GM12878 (cell line): Measurements from ENCODE around the gene ELK4.

ENCODE experiments used
- CTCF ChIP-seq, 3 experiments: IDR thresholded peaks in 2 of 3; conservative IDR thresholded peaks in 1 of 3; 2 replicates each; pipeline ENCODE4 v1.5.1; 2011; ENCODE audit warnings: low read depth in 3 of 3, low read length in 3 of 3, mild to moderate bottlenecking in 3 of 3, control low read depth in 2 of 3, moderate library complexity in 2 of 3, inconsistent platforms in 1 of 3, mixed read lengths in 1 of 3; ENCODE audit not compliant: control insufficient read depth in 2 of 3, insufficient read depth in 1 of 3; ENCODE audit errors: extremely low read depth in 1 of 3
- EP300 ChIP-seq, 2 experiments: fragments of 150-350 bp in 1 of 2; IDR thresholded peaks; 2 replicates each; pipeline ENCODE4 v1.6.1; 2011 to 2012; ENCODE audit warnings: low read depth in 2 of 2, low read length in 2 of 2, borderline replicate concordance in 1 of 2, improper control_type of control experiment in 1 of 2, inconsistent platforms in 1 of 2; ENCODE audit not compliant: control insufficient read depth in 1 of 2
- RFX5 ChIP-seq: IDR thresholded peaks from 2 replicates; pipeline ENCODE4 v1.6.1; 2011; ENCODE audit warnings: low read depth, low read length, improper control_type of control experiment

GRCh38 chr1:205576805-205577761 is 54.7 kb downstream of the ELK4 start:
- TF ChIP-seq RFX5 (no peak), EP300 (IDR thresholded peaks at IDR 0.05; ENCODE audit: borderline replicate concordance in 1 of 2, control insufficient read depth in 1 of 2, low read depth in 2 of 2, low read length in 2 of 2) (no peak), CTCF (IDR thresholded peaks at IDR 0.05 in 2 of 3, conservative IDR thresholded peaks at IDR 0.05 in 1 of 3; ENCODE audit: control insufficient read depth in 2 of 3, extremely low read depth in 1 of 3, insufficient read depth in 1 of 3, low read depth in 3 of 3, low read length in 3 of 3) (no peak)
